K562 (cell line): ENCODE measurements around the gene FKBP2. TPM values are rescaled to one million over a fixed set of nuclear protein-coding genes. Genes with fewer than 3 reads are reported as not detected.

ENCODE experiments used
- ATAC-seq: fragments of 200-7000 bp; cut with Tn5 transposase; 3 replicates; pipeline ENCODE4 v1.9.1; 2020; ENCODE audit warnings: moderate library complexity
- BruUV-seq: library from RNA; stranded (reverse); fragments of 400-500 nt; replicated peaks from 2 replicates; lab custom pipeline; 2021; lab: Mats Ljungman, UMichigan
- CTCF ChIA-PET: fragments of 300-600 bp; formaldehyde crosslinking; extraction: SDS; loops from one replicate; lab custom pipeline; 2021; ENCODE audit warnings: low intra/inter-chr PET ratio; lab: Yijun Ruan, JAX
- POLR2A ChIA-PET: fragments of 300-600, 350-650 bp; sonication (Branson Sonifier 250); formaldehyde crosslinking; extraction: SDS; loops from one replicate; lab custom pipeline; 2021; ENCODE audit warnings: antibody characterized with exemption, inconsistent platforms; lab: Yijun Ruan, JAX
- DNase-seq, 4 experiments: peaks; one replicate each; pipeline versions ENCODE4 v3.0.0 to v3.0.0-alpha.2; 2011 to 2018; ENCODE audit warnings: low spot score in 3 of 4, mixed read lengths in 3 of 4; ENCODE audit errors: extremely low read depth in 1 of 4
- FAIRE-seq: peaks from 2 replicates; lab custom pipeline; 2011; peaks lifted over from hg19 to GRCh38; lab: Jason Lieb, UNC
- H2AFZ ChIP-seq: 2 replicates; pipeline ENCODE4 v1.6.0; 2011; ENCODE audit warnings: low read depth, low read length, control low read depth, inconsistent platforms
- H3K27ac ChIP-seq: fragments of 200-600 bp; 3 replicates; pipeline ENCODE4 v1.8.0; 2011; ENCODE audit warnings: low read depth, mild to moderate bottlenecking, control low read depth, inconsistent platforms, low read length, moderate library complexity, mixed read lengths; ENCODE audit errors: extremely low read depth
- H3K27me3 ChIP-seq, 2 experiments: fragments of 300-600 bp in 1 of 2; 2 replicates in 1 of 2; 3 replicates in 1 of 2; pipeline versions ENCODE4 v1.6.0 to v1.8.0; 2011; ENCODE audit warnings: inconsistent platforms in 2 of 2, low read length in 2 of 2, mild to moderate bottlenecking in 1 of 2, mixed read lengths in 1 of 2, moderate library complexity in 1 of 2; ENCODE audit not compliant: control insufficient read depth in 2 of 2, insufficient read depth in 2 of 2
- H3K36me3 ChIP-seq: fragments of 300-600 bp; 3 replicates; pipeline ENCODE4 v1.8.0; 2011; ENCODE audit warnings: mild to moderate bottlenecking, low read length, inconsistent platforms; ENCODE audit not compliant: control insufficient read depth, insufficient read depth
- H3K4me1 ChIP-seq, 2 experiments: fragments of 200-600 bp in 1 of 2; replicated peaks in 1 of 2; 2 replicates in 1 of 2; 3 replicates in 1 of 2; pipeline versions ENCODE4 v1.5.1 to v1.8.0; 2011; ENCODE audit warnings: inconsistent platforms in 2 of 2, low read length in 2 of 2, mild to moderate bottlenecking in 1 of 2, mixed read lengths in 1 of 2, moderate library complexity in 1 of 2; ENCODE audit not compliant: control insufficient read depth in 2 of 2, insufficient read depth in 2 of 2
- H3K4me2 ChIP-seq: 2 replicates; pipeline ENCODE4 v1.6.1; 2011; ENCODE audit warnings: low read length, control low read depth, inconsistent platforms, mixed read lengths; ENCODE audit not compliant: insufficient read depth
- H3K4me3 ChIP-seq: fragments of 200-600 bp; sonication (generic), shearing (Covaris generic); 2 replicates; pipeline ENCODE4 v1.5.1; 2016; ENCODE audit warnings: control low read depth, inconsistent platforms
- H3K79me2 ChIP-seq: fragments of 200-600 bp; 3 replicates; pipeline ENCODE4 v1.8.0; 2011; ENCODE audit warnings: low read length, inconsistent platforms; ENCODE audit not compliant: control insufficient read depth, insufficient read depth
- H3K9ac ChIP-seq, 2 experiments: 2 replicates each; pipeline versions ENCODE4 v1.6.0 to v1.6.1; 2011; ENCODE audit warnings: low read depth in 2 of 2, low read length in 2 of 2, control low read depth in 1 of 2, inconsistent platforms in 1 of 2, mild to moderate bottlenecking in 1 of 2, mixed read lengths in 1 of 2; ENCODE audit not compliant: insufficient read depth in 1 of 2
- H3K9me1 ChIP-seq: one replicate; pipeline ENCODE4 v1.6.0; 2011; ENCODE audit warnings: inconsistent platforms, mild to moderate bottlenecking, low read length, moderate library complexity; ENCODE audit not compliant: control insufficient read depth, insufficient read depth
- H3K9me3 ChIP-seq: replicated peaks from 2 replicates; pipeline ENCODE4 v1.5.1; 2011; ENCODE audit warnings: low read depth, low read length, inconsistent platforms; ENCODE audit not compliant: control insufficient read depth, insufficient read depth
- H4K20me1 ChIP-seq: replicated peaks from 2 replicates; pipeline ENCODE4 v1.6.1; 2011; ENCODE audit warnings: low read length, inconsistent platforms, mixed read lengths; ENCODE audit not compliant: control insufficient read depth, insufficient read depth
- ARID2 ChIP-seq: fragments of 450-650 bp; IDR thresholded peaks from 2 replicates; pipeline ENCODE4 v1.6.1; 2017; ENCODE audit warnings: antibody characterized with exemption, mild to moderate bottlenecking
- ATF7 ChIP-seq: fragments of 450-650 bp; IDR thresholded peaks from 2 replicates; pipeline ENCODE4 v1.7.1; 2014; ENCODE audit warnings: mild to moderate bottlenecking, moderate library complexity
- CBFA2T2 ChIP-seq: fragments of 450-650 bp; conservative IDR thresholded peaks from 2 replicates; pipeline ENCODE4 v1.6.1; 2017; ENCODE audit warnings: mild to moderate bottlenecking
- CBFA2T3 ChIP-seq: fragments of 450-650 bp; IDR thresholded peaks from 2 replicates; pipeline ENCODE4 v1.6.1; 2017
- CSDE1 ChIP-seq, 2 experiments: fragments of 450-650 bp; IDR thresholded peaks; 2 replicates each; pipeline ENCODE4 v1.6.1; 2016; ENCODE audit warnings: mild to moderate bottlenecking in 1 of 2
- EP300 ChIP-seq: IDR thresholded peaks from 2 replicates; pipeline ENCODE4 v1.6.1; 2012; ENCODE audit warnings: low read length, improper control_type of control experiment
- HMG20B ChIP-seq: fragments of 250-450 bp; sonication (Bioruptor Pico); IDR thresholded peaks from 2 replicates; pipeline ENCODE4 v1.5.0; 2021; ENCODE audit warnings: mild to moderate bottlenecking
- PHB ChIP-seq: fragments of 250-450 bp; sonication (Bioruptor Pico); IDR thresholded peaks from 2 replicates; pipeline ENCODE4 v1.5.0; 2021
- PML ChIP-seq: IDR thresholded peaks from 2 replicates; pipeline ENCODE4 v1.6.1; 2012; ENCODE audit warnings: low read length, inconsistent platforms
- POLR2G ChIP-seq: fragments of 200-400 bp; formaldehyde crosslinking; IDR thresholded peaks from 2 replicates; pipeline ENCODE4 v1.6.1; 2017; ENCODE audit warnings: low read depth, mild to moderate bottlenecking, antibody characterized with exemption, low read length, moderate library complexity
- SPI1 ChIP-seq: IDR thresholded peaks from 2 replicates; pipeline ENCODE4 v1.6.1; 2011; ENCODE audit warnings: low read depth, low read length, control low read depth, borderline replicate concordance
- ZBTB8A ChIP-seq: fragments of 450-650 bp; IDR thresholded peaks from 2 replicates; pipeline ENCODE4 v1.6.1; 2018; ENCODE audit warnings: mild to moderate bottlenecking, moderate library complexity; ENCODE audit not compliant: partially characterized antibody
- ZNF146 ChIP-seq: IDR thresholded peaks from one replicate; pipeline ENCODE4 v1.6.1; 2018; ENCODE audit warnings: missing compliant biosample characterization; ENCODE audit not compliant: unreplicated experiment
- ZNF77 ChIP-seq: fragments of 250-450 bp; sonication (Bioruptor Pico); IDR thresholded peaks from 2 replicates; pipeline ENCODE4 v1.5.0; 2020
- WGBS: fragments of 100-300 bp; shearing (Covaris generic); methylation state at CpG from one replicate; pipeline ENCODE4 v1.1.6; 2016; ENCODE audit warnings: low coverage, mixed read lengths; ENCODE audit not compliant: insufficient coverage; ENCODE audit errors: missing lambda C conversion rate; 5-methylcytosine and 5-hydroxymethylcytosine counted together
- in situ Hi-C: fragments of 300-500 bp; cut with MboI; formaldehyde crosslinking; loops from 4 replicates; pipeline ENCODE4 v1.15.0; 2018; ENCODE audit warnings: inconsistent platforms, mixed read lengths
- intact Hi-C: fragments of 100-400 bp; cut with micrococcal nuclease; formaldehyde crosslinking; loops from 2 replicates; pipeline ENCODE4 v1.14.2; 2022
- polyA plus RNA-seq, 8 experiments: library from polyadenylated mRNA; depleted of rRNA in 4 of 8; stranded (reverse) in 5 of 8; unstranded in 3 of 8; fragments of >200 nt; fragmentation: Nextera tagmentation in 2 of 8; fragmentation: Illumina TruSeq in 1 of 8; extraction: Ambion mirVana in 2 of 8; extraction: Trizol in 1 of 8; gene quantifications; 2 replicates each; pipeline versions ENCODE4 v1.2.1 to v1.2.3, GENCODE V29; 2011 to 2014; ENCODE audit warnings: inconsistent platforms in 1 of 8, missing spikeins in 1 of 8
- total RNA-seq, 7 experiments: library from RNA; depleted of rRNA in 6 of 7; stranded (reverse); fragments of >200 nt in 6 of 7; fragmentation: Illumina TruSeq in 2 of 7; extraction: Trizol in 2 of 7; gene quantifications; 2 replicates each; pipeline versions ENCODE4 v1.2.1 to v1.2.3, GENCODE V29; 2011 to 2021; ENCODE audit warnings: low replicate concordance in 1 of 7
- TF ChIP-seq, protein P1 (sequence below), 3 experiments: fragments of 200-800 bp in 1 of 3; sonication (Bioruptor generic) in 1 of 3; sonication (generic) in 1 of 3; formaldehyde crosslinking in 1 of 3; IDR thresholded peaks; 2 replicates each; pipeline versions ENCODE4 v1.6.1 to v1.8.0; 2016 to 2022; ENCODE audit warnings: mild to moderate bottlenecking in 2 of 3, missing compliant biosample characterization in 2 of 3, missing genetic modification characterization in 2 of 3, missing genetic modification reagents in 1 of 3
- TF ChIP-seq, protein P2 (sequence below): fragments of 250-450 bp; sonication (Bioruptor Pico); IDR thresholded peaks from 2 replicates; pipeline ENCODE4 v1.4.0; 2020; ENCODE audit warnings: mild to moderate bottlenecking, moderate library complexity
- TF ChIP-seq, protein P3 (sequence below): fragments of 450-650 bp; formaldehyde crosslinking; IDR thresholded peaks from 2 replicates; pipeline ENCODE4 v1.4.0; 2020; ENCODE audit warnings: mild to moderate bottlenecking, moderate library complexity

Gene FKBP2
- total and polyA plus RNA-seq, 9 of the 15 experiments (the other 6 are each of a cell fraction or from before 2014, with no cell fraction given) = 3.5 to 151 (median 58.1) TPM

DNA sequence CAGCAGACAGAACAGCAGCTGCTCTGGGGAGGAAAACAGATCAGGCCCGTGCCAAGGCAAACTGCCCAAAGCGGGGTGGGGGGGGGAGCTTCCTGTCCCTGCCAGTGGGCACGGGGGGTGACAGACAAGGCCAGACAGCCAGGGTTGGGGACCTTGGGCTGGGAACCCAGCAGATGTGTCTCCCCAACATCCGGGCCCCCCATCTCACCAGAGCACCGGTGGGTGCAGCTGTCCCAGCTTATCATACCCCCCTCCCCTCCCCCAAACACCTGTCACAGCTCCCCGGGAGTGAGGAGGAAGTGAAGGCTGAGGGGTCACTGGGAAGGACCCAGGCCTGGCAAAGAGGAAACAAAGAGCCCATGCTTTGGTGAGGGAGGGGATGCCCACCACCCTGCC lies 4.5 kb downstream of the FKBP2 start:
- ChIA-PET POLR2A (interaction anchor here (0.6 to 7.8 kb wide), 8 partner anchors 8 to 60 kb away, joined by 3 to 58 read pairs (median 5); partner anchors contain the start of genes FERMT3, STIP1 and VEGFB), CTCF (no interaction called here)
- Histone ChIP-seq H3K27me3 (no peaks in the 10 kb centered on the region), H3K4me3 (peak overlapping the region; percentile 98), H3K9me1 (no peaks in the 10 kb centered on the region), H3K79me2 (peaks cover 51% of the 10 kb centered on the region), H2AFZ (no peak overlapping the region), H4K20me1 (0 out of 2 replicates have a peak, but pooled peaks cover 3% of the 10 kb centered on the region), H3K4me2 (peak overlapping the region; percentile 99), H3K4me1 (peaks cover 37 to 88% of the 10 kb centered on the region in 2 experiments), H3K9ac (peak overlapping the region; percentile 95 to 98), H3K9me3 (no peaks in the 10 kb centered on the region), H3K27ac (peak overlapping the region; percentile 98), H3K36me3 (peaks cover 37% of the 10 kb centered on the region)
- 3% methylated on average over 4 of the region's 6 CpGs for WGBS
- TF ChIP-seq POLR2G (peak; percentile 57; the same call in 1 of the 2 replicates), PHB (CRISPR knock-in tag) (no peak), EP300 (no peak), CBFA2T2 (peak; percentile 51), HMG20B (CRISPR knock-in tag) (no peak), ZNF77 (CRISPR knock-in tag) (no peak), ARID2 (no peak), ZNF146 (CRISPR knock-in tag) (no peak), CSDE1 (IDR thresholded peaks at IDR 0.05) (no peak), SPI1 (peak; percentile 48; the same call in 1 of the 2 replicates), PML (0 out of 2 replicates have a peak, but pooled peaks have one; percentile 8), CBFA2T3 (peak; percentile 38; the same call in 1 of the 2 replicates), ZBTB8A (no peak), ATF7 (no peak)
- TF ChIP-seq, protein P1, sequence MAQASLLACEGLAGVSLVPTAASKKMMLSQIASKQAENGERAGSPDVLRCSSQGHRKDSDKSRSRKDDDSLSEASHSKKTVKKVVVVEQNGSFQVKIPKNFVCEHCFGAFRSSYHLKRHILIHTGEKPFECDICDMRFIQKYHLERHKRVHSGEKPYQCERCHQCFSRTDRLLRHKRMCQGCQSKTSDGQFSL (CRISPR knock-in tag; IDR thresholded peaks at IDR 0.05) = no peak
- TF ChIP-seq, protein P1 (tag; IDR thresholded peaks at IDR 0.05) = 0 out of 4 replicates have a peak, but pooled peaks of 1 of the 2 experiments have one; percentile 24
- TF ChIP-seq, protein P2, sequence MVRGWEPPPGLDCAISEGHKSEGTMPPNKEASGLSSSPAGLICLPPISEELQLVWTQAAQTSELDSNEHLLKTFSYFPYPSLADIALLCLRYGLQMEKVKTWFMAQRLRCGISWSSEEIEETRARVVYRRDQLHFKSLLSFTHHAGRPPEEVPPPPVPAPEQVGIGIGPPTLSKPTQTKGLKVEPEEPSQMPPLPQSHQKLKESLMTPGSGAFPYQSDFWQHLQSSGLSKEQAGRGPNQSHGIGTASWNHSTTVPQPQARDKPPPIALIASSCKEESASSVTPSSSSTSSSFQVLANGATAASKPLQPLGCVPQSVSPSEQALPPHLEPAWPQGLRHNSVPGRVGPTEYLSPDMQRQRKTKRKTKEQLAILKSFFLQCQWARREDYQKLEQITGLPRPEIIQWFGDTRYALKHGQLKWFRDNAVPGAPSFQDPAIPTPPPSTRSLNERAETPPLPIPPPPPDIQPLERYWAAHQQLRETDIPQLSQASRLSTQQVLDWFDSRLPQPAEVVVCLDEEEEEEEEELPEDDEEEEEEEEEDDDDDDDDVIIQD (CRISPR knock-in tag) = no peak
- TF ChIP-seq, protein P3, sequence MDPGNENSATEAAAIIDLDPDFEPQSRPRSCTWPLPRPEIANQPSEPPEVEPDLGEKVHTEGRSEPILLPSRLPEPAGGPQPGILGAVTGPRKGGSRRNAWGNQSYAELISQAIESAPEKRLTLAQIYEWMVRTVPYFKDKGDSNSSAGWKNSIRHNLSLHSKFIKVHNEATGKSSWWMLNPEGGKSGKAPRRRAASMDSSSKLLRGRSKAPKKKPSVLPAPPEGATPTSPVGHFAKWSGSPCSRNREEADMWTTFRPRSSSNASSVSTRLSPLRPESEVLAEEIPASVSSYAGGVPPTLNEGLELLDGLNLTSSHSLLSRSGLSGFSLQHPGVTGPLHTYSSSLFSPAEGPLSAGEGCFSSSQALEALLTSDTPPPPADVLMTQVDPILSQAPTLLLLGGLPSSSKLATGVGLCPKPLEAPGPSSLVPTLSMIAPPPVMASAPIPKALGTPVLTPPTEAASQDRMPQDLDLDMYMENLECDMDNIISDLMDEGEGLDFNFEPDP = no peak
- in situ Hi-C loops (no loop called here), intact Hi-C loops (loop anchor here (10.0 kb wide), 1 partner anchor 59 kb away; the partner anchor contains the start of genes CATSPERZ and ESRRA)
- no peak for ATAC-seq
- DNase-seq = no peak
- no peak for FAIRE-seq
- no TSS peak for BruUV-seq
